Duodenal mucosa (tissue), 2 donors: Measurements from ENCODE around the gene MPP3.
A peak's percentile ranks its signal among the peaks of the same experiment; 100 is the strongest.

ENCODE experiments used
- H3K27ac ChIP-seq: one replicate; pipeline ENCODE4 v1.7.0; 2013; ENCODE audit warnings: low read depth, low read length
- H3K27me3 ChIP-seq, 2 donors: one replicate each; pipeline ENCODE4 v1.7.0; 2013; ENCODE audit warnings: low read length in 2 of 2, control low read depth in 1 of 2; ENCODE audit not compliant: insufficient read depth in 2 of 2, control insufficient read depth in 1 of 2
- H3K36me3 ChIP-seq, 2 donors: one replicate each; pipeline ENCODE4 v1.7.0; 2013; ENCODE audit warnings: low read length in 2 of 2, control low read depth in 1 of 2; ENCODE audit not compliant: insufficient read depth in 2 of 2, control insufficient read depth in 1 of 2
- H3K4me1 ChIP-seq, 2 donors: one replicate each; pipeline ENCODE4 v1.7.0; 2013; ENCODE audit warnings: low read length in 2 of 2, control low read depth in 1 of 2; ENCODE audit not compliant: insufficient read depth in 2 of 2, control insufficient read depth in 1 of 2
- H3K4me3 ChIP-seq, 2 donors: one replicate each; pipeline ENCODE4 v1.7.0; 2013; ENCODE audit warnings: low read length in 2 of 2, low read depth in 1 of 2
- H3K9ac ChIP-seq, 2 donors: one replicate each; pipeline ENCODE4 v1.7.0; 2013; ENCODE audit warnings: low read length in 2 of 2, low read depth in 1 of 2
- H3K9me3 ChIP-seq, 2 donors: one replicate each; pipeline ENCODE4 v1.7.0; 2013; ENCODE audit warnings: low read length in 2 of 2, control low read depth in 1 of 2; ENCODE audit not compliant: control insufficient read depth in 1 of 2

MPP3 gene

DNA sequence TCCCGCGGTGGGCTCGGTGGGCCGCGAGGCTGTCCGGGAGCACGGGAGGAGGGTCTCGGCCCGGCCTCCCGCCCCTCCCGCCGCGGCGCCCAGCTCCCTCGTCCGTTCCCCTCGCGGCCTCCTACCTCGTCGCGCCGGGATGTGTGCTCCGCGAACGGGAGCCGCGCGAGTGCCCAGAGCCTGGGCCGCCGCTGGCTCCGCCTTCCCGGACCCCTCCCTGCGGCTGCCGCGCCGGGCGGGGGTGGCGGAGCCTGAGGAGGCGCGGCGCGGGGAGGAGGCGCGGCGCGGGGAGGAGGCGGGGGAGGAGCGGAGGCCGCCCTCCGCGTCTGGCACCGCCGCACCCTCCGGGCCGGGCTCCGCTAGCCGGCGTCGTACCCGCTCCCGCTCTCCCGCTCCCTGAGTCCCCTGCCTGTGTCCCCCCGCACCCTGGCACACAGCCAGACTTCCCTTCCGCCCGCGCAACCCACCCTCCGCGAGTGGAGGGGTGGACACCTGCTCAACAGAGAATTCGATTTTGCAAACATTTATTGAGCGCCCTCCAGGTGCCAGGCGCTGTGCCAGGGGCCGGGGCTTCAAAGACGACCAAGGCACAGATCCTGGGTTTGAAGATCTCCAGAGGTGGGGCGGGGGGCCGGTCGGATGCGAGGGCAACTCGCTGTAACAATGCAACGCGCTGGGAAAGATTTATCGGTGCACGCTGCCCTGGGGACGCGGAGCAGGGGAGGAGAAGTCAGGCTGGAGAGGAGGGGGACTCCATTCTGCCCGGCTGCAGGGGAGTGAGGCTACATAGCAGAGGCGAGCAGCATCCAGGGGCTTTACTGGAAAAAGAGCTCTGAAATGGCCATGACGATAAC is at the start of gene MPP3:
TSS of gene MPP3 (minus strand) at position 171 of the 854 bp plus-strand sequence. CDS start 1,240 bp downstream, outside the sequence.
- Histone ChIP-seq H3K9ac (peak within 1 kb of the TSS; percentile 44 to 47), H3K4me3 (peak within 1 kb of the TSS; percentile 61 to 76), H3K27ac (no peak within 1 kb of the TSS), H3K9me3 (no peaks in the 10 kb centered on the region), H3K27me3 (peaks cover 0 to 4% of the 10 kb centered on the region in 2 donors), H3K4me1 (peaks cover 5 to 8% of the 10 kb centered on the region in 2 donors), H3K36me3 (no peaks in the 10 kb centered on the region)

DNA sequence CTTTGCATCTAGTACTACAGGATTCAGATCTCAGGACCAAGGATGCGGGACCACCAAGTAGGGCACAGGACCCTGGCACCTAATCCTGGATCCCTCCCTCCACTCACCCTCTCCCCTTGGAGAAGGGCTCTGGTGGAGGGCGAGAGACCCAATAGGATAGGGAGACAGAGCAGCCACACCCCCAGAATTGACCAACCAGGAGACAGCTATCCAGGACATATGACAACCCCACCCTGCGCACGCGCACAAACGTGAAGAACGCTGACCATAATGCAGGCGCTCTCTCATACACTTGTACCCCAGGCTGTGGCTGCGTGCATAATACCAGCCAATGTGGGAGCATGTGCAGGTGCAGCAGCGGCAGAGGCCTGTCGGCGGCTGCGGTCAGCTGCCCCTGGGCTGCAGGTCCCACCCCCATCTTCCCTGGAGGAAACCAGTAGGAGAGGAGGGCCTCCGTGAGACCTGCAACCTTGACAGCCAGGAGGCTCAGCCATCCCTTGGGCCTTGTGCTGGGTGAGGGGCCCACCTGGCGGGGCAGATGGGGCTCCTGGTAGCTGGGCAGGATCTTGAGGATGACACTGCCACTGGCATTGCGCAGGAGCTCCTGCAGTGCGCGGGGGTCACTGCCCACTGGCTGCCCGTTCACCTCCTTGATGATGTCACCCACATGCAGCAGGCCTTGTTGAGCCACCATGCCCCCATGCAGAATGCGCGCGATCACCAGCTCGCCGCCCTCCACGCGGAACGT is 49.0 kb upstream of the MPP3 start:
- Histone ChIP-seq H3K9ac (no peak overlapping the region), H3K9me3 (no peaks in the 10 kb centered on the region), H3K36me3 (no peaks in the 10 kb centered on the region), H3K27ac (no peak overlapping the region), H3K27me3 (no peaks in the 10 kb centered on the region), H3K4me1 (peaks cover 13% of the 10 kb centered on the region in 2 donors), H3K4me3 (no peak overlapping the region)

DNA sequence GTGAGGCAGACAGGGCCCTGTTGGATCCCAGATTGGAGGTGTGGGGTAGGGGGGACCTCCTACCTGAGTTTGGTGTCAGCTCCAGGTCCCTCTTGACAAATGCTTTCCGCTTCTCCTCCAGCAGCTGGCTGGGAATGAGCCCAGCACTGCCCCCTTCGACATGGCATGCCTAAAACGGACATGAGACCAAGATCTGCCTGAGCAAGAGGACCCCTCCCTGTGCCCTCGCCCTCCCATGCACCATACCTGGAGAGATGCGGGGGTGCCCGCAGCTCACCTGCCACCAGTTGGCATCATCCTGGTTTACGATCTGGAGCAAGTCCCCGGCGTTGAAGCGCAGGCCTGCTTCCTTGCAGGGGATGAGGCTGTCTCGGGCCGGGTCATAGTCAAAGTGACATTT is 48.2 kb upstream of the MPP3 start:
- Histone ChIP-seq H3K9ac (no peak overlapping the region), H3K36me3 (no peaks in the 10 kb centered on the region)

GRCh38 chr17:43880420-43880991 is 47.6 kb upstream of the MPP3 start:
- Histone ChIP-seq H3K9me3 (no peaks in the 10 kb centered on the region), H3K36me3 (no peaks in the 10 kb centered on the region), H3K4me1 (peaks cover 13% of the 10 kb centered on the region in 2 donors), H3K27me3 (no peaks in the 10 kb centered on the region), H3K9ac (no peak overlapping the region), H3K27ac (no peak overlapping the region), H3K4me3 (no peak overlapping the region)

More for the DNA sequence above, 48.2 kb upstream of the MPP3 start:
- no peaks in the 10 kb centered on the region for H3K27me3 ChIP-seq
- no peaks in the 10 kb centered on the region for H3K9me3 ChIP-seq
- H3K4me1 ChIP-seq: peaks cover 13% of the 10 kb centered on the region in 2 donors
- no peak overlapping the region for H3K4me3 ChIP-seq
- no peak overlapping the region for H3K27ac ChIP-seq

GRCh38 chr17:43879723-43880419 is 46.9 kb upstream of the MPP3 start:
- no peak overlapping the region for H3K9ac ChIP-seq

DNA sequence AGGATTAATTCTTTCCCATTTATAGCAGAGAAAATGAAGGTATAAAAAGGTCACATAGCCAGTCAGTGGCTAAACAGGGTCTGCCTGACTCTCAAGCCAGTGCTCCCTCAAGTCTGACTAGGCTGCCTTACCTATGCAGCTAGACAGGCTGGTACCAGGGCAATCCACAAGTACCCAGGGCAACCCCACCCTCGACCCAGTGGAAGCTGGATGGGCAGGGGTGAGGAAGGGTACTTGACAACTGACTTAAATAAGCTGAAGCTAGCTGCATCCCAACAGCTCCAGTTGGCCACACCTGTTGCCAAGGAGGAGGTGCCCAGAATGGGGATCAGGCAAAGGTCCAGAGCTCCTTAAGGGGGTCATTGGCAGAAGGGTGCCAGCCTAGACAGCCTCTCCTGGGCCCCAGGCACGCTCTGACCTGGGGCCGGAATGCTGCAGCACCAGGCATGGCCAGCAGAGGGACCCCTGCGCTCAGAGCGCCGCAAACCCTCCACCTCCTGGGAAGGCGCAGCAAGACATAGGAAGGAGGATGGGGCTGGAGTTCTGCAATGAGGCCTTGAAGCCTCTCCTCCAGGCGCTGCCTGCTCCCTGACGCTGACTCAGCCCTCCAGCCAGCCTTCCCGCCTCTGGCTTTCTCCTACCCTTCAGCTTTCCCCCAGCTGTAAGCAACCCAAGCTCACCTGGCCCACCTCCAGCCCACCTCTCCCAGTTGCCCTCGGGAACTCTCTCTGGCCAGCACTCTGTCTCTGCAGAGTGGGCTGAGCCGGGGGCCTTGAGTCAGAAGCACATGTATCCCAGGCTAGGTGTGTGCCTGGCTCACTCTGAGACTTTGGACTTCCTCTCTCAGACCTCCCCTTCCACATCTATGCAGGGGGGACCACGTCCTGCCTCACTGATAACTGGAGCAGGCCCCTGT is 45.6 kb upstream of the MPP3 start:
- no peaks in the 10 kb centered on the region for H3K36me3 ChIP-seq
- no peaks in the 10 kb centered on the region for H3K9me3 ChIP-seq
- no peak overlapping the region for H3K27ac ChIP-seq
- H3K27me3 ChIP-seq: no peaks in the 10 kb centered on the region
- peaks cover 28% of the 10 kb centered on the region in 2 donors for H3K4me1 ChIP-seq
- no peak overlapping the region for H3K4me3 ChIP-seq
- no peak overlapping the region for H3K9ac ChIP-seq

More at GRCh38 chr17:43879723-43880419, 46.9 kb upstream of the MPP3 start:
- H3K27me3 ChIP-seq: no peaks in the 10 kb centered on the region
- no peaks in the 10 kb centered on the region for H3K9me3 ChIP-seq
- H3K36me3 ChIP-seq: no peaks in the 10 kb centered on the region
- H3K4me1 ChIP-seq: peaks cover 17 to 18% of the 10 kb centered on the region in 2 donors
- H3K4me3 ChIP-seq: no peak overlapping the region
- H3K27ac ChIP-seq: no peak overlapping the region

- Histone ChIP-seq H3K36me3 (no peaks in the 10 kb centered on the region), H3K4me3 (no peak overlapping the region), H3K4me1 (peaks cover 32 to 35% of the 10 kb centered on the region in 2 donors), H3K9me3 (no peaks in the 10 kb centered on the region), H3K27ac (no peak overlapping the region), H3K9ac (no peak overlapping the region), H3K27me3 (no peaks in the 10 kb centered on the region)
Measured at GRCh38 chr17:43877451-43878155, 44.7 kb upstream of the MPP3 start.

DNA sequence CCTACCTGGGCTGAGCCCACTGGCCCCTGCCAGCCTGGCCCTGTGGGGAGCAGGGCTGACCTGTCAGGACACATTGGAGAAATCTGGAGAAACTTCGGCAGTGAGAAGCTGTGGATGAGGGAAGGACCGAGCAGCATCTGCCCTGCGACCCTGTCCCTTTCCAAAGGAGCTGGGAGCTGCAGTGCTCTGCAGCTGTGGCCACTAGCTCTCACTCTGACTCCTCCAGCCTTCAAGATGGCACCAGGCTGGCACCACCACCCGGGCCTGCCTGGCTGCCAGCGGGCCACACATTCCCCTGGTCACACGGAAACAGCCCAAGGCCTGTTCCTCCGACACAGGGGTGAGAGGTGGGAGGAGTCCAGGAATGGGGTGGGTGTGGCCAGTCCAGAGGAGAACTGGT is 44.1 kb upstream of the MPP3 start:
- no peak overlapping the region for H3K9ac ChIP-seq
- H3K4me1 ChIP-seq: peaks cover 32 to 40% of the 10 kb centered on the region in 2 donors
- no peak overlapping the region for H3K27ac ChIP-seq

More for the DNA sequence above, 44.1 kb upstream of the MPP3 start:
- no peaks in the 10 kb centered on the region for H3K9me3 ChIP-seq
- H3K27me3 ChIP-seq: no peaks in the 10 kb centered on the region
- no peaks in the 10 kb centered on the region for H3K36me3 ChIP-seq
- no peak overlapping the region for H3K4me3 ChIP-seq
